Renal cortex interstitium (tissue), 3 donors: ENCODE measurements around the gene MAG. TPM values are rescaled to one million over a fixed set of nuclear protein-coding genes. Genes with fewer than 3 reads are reported as not detected.

Experiments used
- polyA plus RNA-seq, 3 donors: library from polyadenylated mRNA; unstranded; fragments of 120-200 nt; gene quantifications; one replicate each; pipeline ENCODE4 v1.2.1, GENCODE V29; 2013; ENCODE audit not compliant: insufficient read length in 3 of 3

MAG gene
- polyA plus RNA-seq, 3 donors = 2.4 to 5.2 (median 4.8) TPM

Other genes starting within 250 kb of the MAG start
- gene FXYD3, start 176.3 kb upstream of the MAG start, polyA plus RNA-seq = 10 to 100 TPM; 11.7 to 16.6 (median 12.0) TPM
- 1 to 10 TPM; 2.0 to 2.5 (median 2.4) TPM for gene LGI4, start 157.1 kb upstream of the MAG start, polyA plus RNA-seq
- 10 to 100 TPM; 22.3 to 27.3 (median 25.7) TPM for gene FXYD1, start 153.3 kb upstream of the MAG start, polyA plus RNA-seq
- gene FXYD7, start 148.9 kb upstream of the MAG start, polyA plus RNA-seq = under 1 TPM; 0.53 to 0.93 (median 0.86) TPM
- 10 to 100 TPM; 19.4 to 29.2 (median 22.0) TPM for gene FXYD5, start 137.4 kb upstream of the MAG start, polyA plus RNA-seq
- gene FAM187B, start 63.4 kb upstream of the MAG start, polyA plus RNA-seq = not detected
- 10 to 100 TPM; 46.4 to 62.4 (median 60.5) TPM for gene LSR, start 43.2 kb upstream of the MAG start, polyA plus RNA-seq
- 100 to 1,000 TPM; 158 to 185 (median 181) TPM for gene USF2, start 23.2 kb upstream of the MAG start, polyA plus RNA-seq
- under 1 TPM; 0.27 to 0.44 (median 0.29) TPM for gene HAMP, start 9.6 kb upstream of the MAG start, polyA plus RNA-seq
- gene CD22, start 37.0 kb downstream of the MAG start, polyA plus RNA-seq = 10 to 100 TPM; 10.7 to 16.5 (median 12.5) TPM
- under 1 TPM; 0.25 to 0.53 (median 0.52) TPM for gene FFAR1, start 55.7 kb downstream of the MAG start, polyA plus RNA-seq
- under 1 TPM; 0.11 to 0.20 (median 0.17) TPM for gene FFAR3, start 66.3 kb downstream of the MAG start, polyA plus RNA-seq
- gene GPR42, start 78.9 kb downstream of the MAG start, polyA plus RNA-seq = not detected
- gene FFAR2, start 156.1 kb downstream of the MAG start, polyA plus RNA-seq = under 1 TPM; 0.32 to 0.84 (median 0.55) TPM
- gene KRTDAP, start 198.3 kb downstream of the MAG start, polyA plus RNA-seq = 1 to 10 TPM in 2 of 3 donors, under 1 TPM in 1; 0.40 to 1.5 (median 1.1) TPM
- 100 to 1,000 TPM in 1 of 3 donors, 10 to 100 TPM in 2; 69.7 to 129 (median 73.6) TPM for gene DMKN, start 221.5 kb downstream of the MAG start, polyA plus RNA-seq
- gene SBSN, start 236.2 kb downstream of the MAG start, polyA plus RNA-seq = under 1 TPM in 1 of 3 donors, not detected in 2; 0.09 TPM
- not detected for gene GAPDHS, start 241.3 kb downstream of the MAG start, polyA plus RNA-seq